ENCODE results near the gene NMUR1. TPM values are rescaled to one million over a fixed set of nuclear protein-coding genes. Genes with fewer than 3 reads are reported as not detected.

The NMUR1 gene
- polyA plus RNA-seq (2012; ENCODE audit: insufficient read length, low read depth): not detected

- no peak for TF ChIP-seq SIN3A (IDR thresholded peaks at IDR 0.05; ENCODE audit: borderline replicate concordance, insufficient read depth, low read length)
- no peak for TF ChIP-seq POLR2AphosphoS5 (IDR thresholded peaks at IDR 0.05; ENCODE audit: low read depth, low read length)
- TF ChIP-seq FOXP2 (optimal IDR thresholded peaks at IDR 0.05; ENCODE audit: borderline replicate concordance, extremely low read depth, extremely low read length, insufficient read depth): no peak
- TF ChIP-seq, protein P1, sequence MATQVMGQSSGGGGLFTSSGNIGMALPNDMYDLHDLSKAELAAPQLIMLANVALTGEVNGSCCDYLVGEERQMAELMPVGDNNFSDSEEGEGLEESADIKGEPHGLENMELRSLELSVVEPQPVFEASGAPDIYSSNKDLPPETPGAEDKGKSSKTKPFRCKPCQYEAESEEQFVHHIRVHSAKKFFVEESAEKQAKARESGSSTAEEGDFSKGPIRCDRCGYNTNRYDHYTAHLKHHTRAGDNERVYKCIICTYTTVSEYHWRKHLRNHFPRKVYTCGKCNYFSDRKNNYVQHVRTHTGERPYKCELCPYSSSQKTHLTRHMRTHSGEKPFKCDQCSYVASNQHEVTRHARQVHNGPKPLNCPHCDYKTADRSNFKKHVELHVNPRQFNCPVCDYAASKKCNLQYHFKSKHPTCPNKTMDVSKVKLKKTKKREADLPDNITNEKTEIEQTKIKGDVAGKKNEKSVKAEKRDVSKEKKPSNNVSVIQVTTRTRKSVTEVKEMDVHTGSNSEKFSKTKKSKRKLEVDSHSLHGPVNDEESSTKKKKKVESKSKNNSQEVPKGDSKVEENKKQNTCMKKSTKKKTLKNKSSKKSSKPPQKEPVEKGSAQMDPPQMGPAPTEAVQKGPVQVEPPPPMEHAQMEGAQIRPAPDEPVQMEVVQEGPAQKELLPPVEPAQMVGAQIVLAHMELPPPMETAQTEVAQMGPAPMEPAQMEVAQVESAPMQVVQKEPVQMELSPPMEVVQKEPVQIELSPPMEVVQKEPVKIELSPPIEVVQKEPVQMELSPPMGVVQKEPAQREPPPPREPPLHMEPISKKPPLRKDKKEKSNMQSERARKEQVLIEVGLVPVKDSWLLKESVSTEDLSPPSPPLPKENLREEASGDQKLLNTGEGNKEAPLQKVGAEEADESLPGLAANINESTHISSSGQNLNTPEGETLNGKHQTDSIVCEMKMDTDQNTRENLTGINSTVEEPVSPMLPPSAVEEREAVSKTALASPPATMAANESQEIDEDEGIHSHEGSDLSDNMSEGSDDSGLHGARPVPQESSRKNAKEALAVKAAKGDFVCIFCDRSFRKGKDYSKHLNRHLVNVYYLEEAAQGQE (IDR thresholded peaks at IDR 0.05; ENCODE audit: insufficient read depth in 1 of 2, low read depth in 2 of 2, low read length in 2 of 2): no peak
- no peak for TF ChIP-seq TAF1 (IDR thresholded peaks at IDR 0.05; ENCODE audit: borderline replicate concordance, insufficient read depth, low read length)
Observed at GRCh38 chr2:231530099-231531011, at the start of gene NMUR1. NMUR1 (minus strand) TSS chr2:231530445; CDS start chr2:231530361, 84 bp downstream.

DNA sequence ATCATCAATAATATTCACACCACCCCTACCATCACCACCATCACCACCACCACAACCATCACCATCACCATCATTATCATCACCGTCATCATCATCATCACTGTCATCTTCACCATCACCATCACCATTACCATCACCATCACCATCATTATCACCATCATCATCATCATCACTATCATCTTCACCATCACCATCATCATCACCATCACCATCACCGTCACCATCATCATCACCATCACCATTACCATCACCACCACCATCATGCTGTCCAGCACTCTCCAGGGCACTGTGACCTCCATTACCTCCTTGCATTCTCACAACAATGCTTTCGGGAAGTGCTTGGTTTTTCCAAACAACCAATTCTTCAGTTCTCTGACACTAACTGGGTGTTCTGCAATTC is 49.3 kb upstream of the NMUR1 start:
- TF ChIP-seq TAF1 (IDR thresholded peaks at IDR 0.05; ENCODE audit: borderline replicate concordance, insufficient read depth, low read length) (no peak), FOXP2 (optimal IDR thresholded peaks at IDR 0.05; ENCODE audit: borderline replicate concordance, extremely low read depth, extremely low read length, insufficient read depth) (no peak), POLR2AphosphoS5 (IDR thresholded peaks at IDR 0.05; ENCODE audit: low read depth, low read length) (no peak), SIN3A (IDR thresholded peaks at IDR 0.05; ENCODE audit: borderline replicate concordance, insufficient read depth, low read length) (no peak)
- TF ChIP-seq, protein P1 (IDR thresholded peaks at IDR 0.05; ENCODE audit: insufficient read depth in 1 of 2, low read depth in 2 of 2, low read length in 2 of 2): no peak

- TF ChIP-seq, protein P1 (IDR thresholded peaks at IDR 0.05; ENCODE audit: insufficient read depth in 1 of 2, low read depth in 2 of 2, low read length in 2 of 2): no peak
- TF ChIP-seq SIN3A (IDR thresholded peaks at IDR 0.05; ENCODE audit: borderline replicate concordance, insufficient read depth, low read length) (no peak), POLR2AphosphoS5 (IDR thresholded peaks at IDR 0.05; ENCODE audit: low read depth, low read length) (no peak), TAF1 (IDR thresholded peaks at IDR 0.05; ENCODE audit: borderline replicate concordance, insufficient read depth, low read length) (no peak), FOXP2 (optimal IDR thresholded peaks at IDR 0.05; ENCODE audit: borderline replicate concordance, extremely low read depth, extremely low read length, insufficient read depth) (no peak)
Observed at GRCh38 chr2:231576465-231576864, 46.2 kb upstream of the NMUR1 start.

GRCh38 chr2:231575612-231576256 is 45.5 kb upstream of the NMUR1 start:
- TF ChIP-seq POLR2AphosphoS5 (IDR thresholded peaks at IDR 0.05; ENCODE audit: low read depth, low read length) (no peak), FOXP2 (optimal IDR thresholded peaks at IDR 0.05; ENCODE audit: borderline replicate concordance, extremely low read depth, extremely low read length, insufficient read depth) (no peak), TAF1 (IDR thresholded peaks at IDR 0.05; ENCODE audit: borderline replicate concordance, insufficient read depth, low read length) (no peak), SIN3A (IDR thresholded peaks at IDR 0.05; ENCODE audit: borderline replicate concordance, insufficient read depth, low read length) (no peak)
- TF ChIP-seq, protein P1 (IDR thresholded peaks at IDR 0.05; ENCODE audit: insufficient read depth in 1 of 2, low read depth in 2 of 2, low read length in 2 of 2): no peak
